HepG2 (cell line): ENCODE data around the gene ITGAE. TPM values are rescaled to one million over a fixed set of nuclear protein-coding genes. Genes with fewer than 3 reads are reported as not detected.

Experiments used
- E2F2 ChIP-seq: sonication (generic); formaldehyde crosslinking; IDR thresholded peaks from 2 replicates; pipeline ENCODE4 v1.4.0; 2020; ENCODE audit warnings: missing genetic modification reagents, borderline replicate concordance
- MED8 ChIP-seq: sonication (generic); formaldehyde crosslinking; IDR thresholded peaks from 2 replicates; pipeline ENCODE4 v1.8.1; 2023; ENCODE audit warnings: mild to moderate bottlenecking, missing genetic modification reagents; ENCODE audit not compliant: insufficient replicate concordance
- NFIB ChIP-seq: sonication (generic); formaldehyde crosslinking; IDR thresholded peaks from 2 replicates; pipeline ENCODE4 v1.9.0; 2021; ENCODE audit warnings: missing genetic modification reagents, mild to moderate bottlenecking, borderline replicate concordance
- PRDM4 ChIP-seq: sonication (generic); formaldehyde crosslinking; IDR thresholded peaks from 2 replicates; pipeline ENCODE4 v1.9.0; 2021; ENCODE audit warnings: missing genetic modification reagents, borderline replicate concordance
- ZNF331 ChIP-seq: sonication (generic); formaldehyde crosslinking; IDR thresholded peaks from 2 replicates; pipeline ENCODE4 v1.4.0; 2020; ENCODE audit warnings: missing genetic modification reagents
- polyA plus RNA-seq, 8 experiments: library from polyadenylated mRNA; depleted of rRNA in 3 of 8; stranded (reverse) in 7 of 8; unstranded in 1 of 8; fragments of >200 nt; fragmentation: Illumina TruSeq in 4 of 8; extraction: Trizol in 4 of 8; gene quantifications; 2 replicates each; pipeline versions ENCODE4 v1.2.1 to v1.2.3, GENCODE V29; 2011 to 2016; ENCODE audit warnings: low read depth in 4 of 8, missing spikeins in 1 of 8, mixed read lengths in 1 of 8; ENCODE audit not compliant: insufficient read depth in 1 of 8
- total RNA-seq, 5 experiments: library from RNA; depleted of rRNA; stranded (reverse); fragments of >200 nt; fragmentation: Illumina TruSeq; extraction: Trizol; gene quantifications; 2 replicates each; pipeline ENCODE4 v1.2.3, GENCODE V29; 2016; ENCODE audit warnings: low read depth in 1 of 5
- TF ChIP-seq, protein P1 (sequence below): IDR thresholded peaks from 2 replicates; pipeline ENCODE4 v1.6.1; 2016; ENCODE audit warnings: low read depth, missing genetic modification reagents, missing compliant biosample characterization
- TF ChIP-seq, protein P2 (sequence below), 2 experiments: sonication (generic) in 1 of 2; formaldehyde crosslinking in 1 of 2; IDR thresholded peaks; 2 replicates each; pipeline versions ENCODE4 v1.4.0 to v1.6.1; 2018 to 2020; ENCODE audit warnings: missing genetic modification reagents in 2 of 2, borderline replicate concordance in 1 of 2, low read depth in 1 of 2, mild to moderate bottlenecking in 1 of 2, missing biosample characterization in 1 of 2
- TF ChIP-seq, protein P3 (sequence below): fragments of 450-650 bp; IDR thresholded peaks from 2 replicates; pipeline ENCODE4 v1.6.1; 2017

ITGAE gene
- total and polyA plus RNA-seq, 2 of the 13 experiments (the other 11 are each of a cell fraction or from before 2014, with no cell fraction given): 42.3 to 49.0 TPM

DNA sequence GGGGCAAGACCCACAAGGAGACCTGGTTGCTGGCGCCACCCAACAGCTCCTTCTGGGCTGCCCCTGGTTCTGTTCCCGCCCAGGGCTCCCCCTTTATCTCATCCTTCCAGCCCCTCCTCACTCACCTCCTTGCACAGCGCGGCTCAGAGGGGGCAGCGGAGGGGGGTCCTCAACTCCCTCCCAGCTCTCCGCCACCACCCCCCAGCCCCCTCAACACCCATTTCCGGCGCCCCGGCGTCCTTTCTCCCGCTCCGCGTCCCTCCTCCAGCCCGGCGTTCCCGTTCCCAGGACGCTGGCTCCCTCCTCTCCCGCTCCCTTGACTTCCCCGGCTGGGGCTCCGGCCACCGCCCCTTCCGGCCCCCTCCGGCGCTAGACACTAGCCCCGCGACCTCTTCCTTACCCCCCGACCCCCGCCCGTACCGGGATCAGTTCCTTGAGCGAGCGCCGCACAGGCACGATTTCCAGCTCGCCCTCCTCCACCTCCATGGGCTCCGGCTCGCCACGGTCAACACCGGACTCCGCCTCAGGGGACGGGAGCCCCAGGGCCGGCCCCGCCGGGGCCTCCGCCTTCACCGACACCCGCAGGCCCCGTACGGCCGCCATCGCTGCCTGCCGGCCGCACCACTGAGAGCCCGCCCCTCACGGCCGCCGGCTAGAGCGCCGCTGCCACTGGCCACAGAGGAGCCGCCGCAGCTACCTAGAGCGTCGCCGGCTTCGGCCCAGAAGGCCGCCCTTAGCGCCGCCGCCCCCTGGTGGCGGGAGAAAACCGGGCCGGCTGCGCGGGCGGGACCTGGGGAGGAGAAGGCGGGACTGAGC, 44.8 kb upstream of the ITGAE start, which contains the start of gene NCBP3 (continued):
- TF ChIP-seq, protein P1, sequence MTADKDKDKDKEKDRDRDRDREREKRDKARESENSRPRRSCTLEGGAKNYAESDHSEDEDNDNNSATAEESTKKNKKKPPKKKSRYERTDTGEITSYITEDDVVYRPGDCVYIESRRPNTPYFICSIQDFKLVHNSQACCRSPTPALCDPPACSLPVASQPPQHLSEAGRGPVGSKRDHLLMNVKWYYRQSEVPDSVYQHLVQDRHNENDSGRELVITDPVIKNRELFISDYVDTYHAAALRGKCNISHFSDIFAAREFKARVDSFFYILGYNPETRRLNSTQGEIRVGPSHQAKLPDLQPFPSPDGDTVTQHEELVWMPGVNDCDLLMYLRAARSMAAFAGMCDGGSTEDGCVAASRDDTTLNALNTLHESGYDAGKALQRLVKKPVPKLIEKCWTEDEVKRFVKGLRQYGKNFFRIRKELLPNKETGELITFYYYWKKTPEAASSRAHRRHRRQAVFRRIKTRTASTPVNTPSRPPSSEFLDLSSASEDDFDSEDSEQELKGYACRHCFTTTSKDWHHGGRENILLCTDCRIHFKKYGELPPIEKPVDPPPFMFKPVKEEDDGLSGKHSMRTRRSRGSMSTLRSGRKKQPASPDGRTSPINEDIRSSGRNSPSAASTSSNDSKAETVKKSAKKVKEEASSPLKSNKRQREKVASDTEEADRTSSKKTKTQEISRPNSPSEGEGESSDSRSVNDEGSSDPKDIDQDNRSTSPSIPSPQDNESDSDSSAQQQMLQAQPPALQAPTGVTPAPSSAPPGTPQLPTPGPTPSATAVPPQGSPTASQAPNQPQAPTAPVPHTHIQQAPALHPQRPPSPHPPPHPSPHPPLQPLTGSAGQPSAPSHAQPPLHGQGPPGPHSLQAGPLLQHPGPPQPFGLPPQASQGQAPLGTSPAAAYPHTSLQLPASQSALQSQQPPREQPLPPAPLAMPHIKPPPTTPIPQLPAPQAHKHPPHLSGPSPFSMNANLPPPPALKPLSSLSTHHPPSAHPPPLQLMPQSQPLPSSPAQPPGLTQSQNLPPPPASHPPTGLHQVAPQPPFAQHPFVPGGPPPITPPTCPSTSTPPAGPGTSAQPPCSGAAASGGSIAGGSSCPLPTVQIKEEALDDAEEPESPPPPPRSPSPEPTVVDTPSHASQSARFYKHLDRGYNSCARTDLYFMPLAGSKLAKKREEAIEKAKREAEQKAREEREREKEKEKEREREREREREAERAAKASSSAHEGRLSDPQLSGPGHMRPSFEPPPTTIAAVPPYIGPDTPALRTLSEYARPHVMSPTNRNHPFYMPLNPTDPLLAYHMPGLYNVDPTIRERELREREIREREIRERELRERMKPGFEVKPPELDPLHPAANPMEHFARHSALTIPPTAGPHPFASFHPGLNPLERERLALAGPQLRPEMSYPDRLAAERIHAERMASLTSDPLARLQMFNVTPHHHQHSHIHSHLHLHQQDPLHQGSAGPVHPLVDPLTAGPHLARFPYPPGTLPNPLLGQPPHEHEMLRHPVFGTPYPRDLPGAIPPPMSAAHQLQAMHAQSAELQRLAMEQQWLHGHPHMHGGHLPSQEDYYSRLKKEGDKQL: no peak
- TF ChIP-seq NFIB (no peak), PRDM4 (CRISPR knock-in tag) (no peak), E2F2 (no peak), MED8 (peak; percentile 82), ZNF331 (CRISPR knock-in tag) (peak; percentile 92)
- TF ChIP-seq, protein P2, sequence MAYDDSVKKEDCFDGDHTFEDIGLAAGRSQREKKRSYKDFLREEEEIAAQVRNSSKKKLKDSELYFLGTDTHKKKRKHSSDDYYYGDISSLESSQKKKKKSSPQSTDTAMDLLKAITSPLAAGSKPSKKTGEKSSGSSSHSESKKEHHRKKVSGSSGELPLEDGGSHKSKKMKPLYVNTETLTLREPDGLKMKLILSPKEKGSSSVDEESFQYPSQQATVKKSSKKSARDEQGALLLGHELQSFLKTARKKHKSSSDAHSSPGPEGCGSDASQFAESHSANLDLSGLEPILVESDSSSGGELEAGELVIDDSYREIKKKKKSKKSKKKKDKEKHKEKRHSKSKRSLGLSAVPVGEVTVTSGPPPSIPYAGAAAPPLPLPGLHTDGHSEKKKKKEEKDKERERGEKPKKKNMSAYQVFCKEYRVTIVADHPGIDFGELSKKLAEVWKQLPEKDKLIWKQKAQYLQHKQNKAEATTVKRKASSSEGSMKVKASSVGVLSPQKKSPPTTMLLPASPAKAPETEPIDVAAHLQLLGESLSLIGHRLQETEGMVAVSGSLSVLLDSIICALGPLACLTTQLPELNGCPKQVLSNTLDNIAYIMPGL (CRISPR knock-in tag; IDR thresholded peaks at IDR 0.05; ENCODE audit: borderline replicate concordance in 1 of 2, low read depth in 1 of 2): peak; percentile 97 to 99
- TF ChIP-seq, protein P3, sequence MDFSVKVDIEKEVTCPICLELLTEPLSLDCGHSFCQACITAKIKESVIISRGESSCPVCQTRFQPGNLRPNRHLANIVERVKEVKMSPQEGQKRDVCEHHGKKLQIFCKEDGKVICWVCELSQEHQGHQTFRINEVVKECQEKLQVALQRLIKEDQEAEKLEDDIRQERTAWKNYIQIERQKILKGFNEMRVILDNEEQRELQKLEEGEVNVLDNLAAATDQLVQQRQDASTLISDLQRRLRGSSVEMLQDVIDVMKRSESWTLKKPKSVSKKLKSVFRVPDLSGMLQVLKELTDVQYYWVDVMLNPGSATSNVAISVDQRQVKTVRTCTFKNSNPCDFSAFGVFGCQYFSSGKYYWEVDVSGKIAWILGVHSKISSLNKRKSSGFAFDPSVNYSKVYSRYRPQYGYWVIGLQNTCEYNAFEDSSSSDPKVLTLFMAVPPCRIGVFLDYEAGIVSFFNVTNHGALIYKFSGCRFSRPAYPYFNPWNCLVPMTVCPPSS: no peak
